Vagina (tissue), 2 donors: ENCODE data around the gene PCSK1N.

Source experiments
- POLR2A ChIP-seq, 2 donors: fragments of 450-650 bp; IDR thresholded peaks; one replicate each; pipeline ENCODE4 v1.6.1; 2017; ENCODE audit warnings: antibody characterized with exemption in 2 of 2, mild to moderate bottlenecking in 2 of 2, moderate library complexity in 2 of 2
- POLR2AphosphoS5 ChIP-seq, 2 donors: sonication (generic); formaldehyde crosslinking; IDR thresholded peaks; one replicate each; pipeline ENCODE4 v1.9.0; 2017; ENCODE audit warnings: antibody characterized with exemption in 2 of 2, mild to moderate bottlenecking in 2 of 2, low read depth in 1 of 2; ENCODE audit not compliant: insufficient read depth in 1 of 2
- TF ChIP-seq, protein P1 (sequence below), 3 experiments: fragments of 450-650 bp in 2 of 3; fragments of 200-600 bp in 1 of 3; sonication (generic) in 1 of 3; IDR thresholded peaks; one replicate each; pipeline ENCODE4 v1.5.1; 2017 to 2019; ENCODE audit warnings: antibody characterized with exemption in 3 of 3, mild to moderate bottlenecking in 2 of 3, moderate library complexity in 2 of 3

DNA sequence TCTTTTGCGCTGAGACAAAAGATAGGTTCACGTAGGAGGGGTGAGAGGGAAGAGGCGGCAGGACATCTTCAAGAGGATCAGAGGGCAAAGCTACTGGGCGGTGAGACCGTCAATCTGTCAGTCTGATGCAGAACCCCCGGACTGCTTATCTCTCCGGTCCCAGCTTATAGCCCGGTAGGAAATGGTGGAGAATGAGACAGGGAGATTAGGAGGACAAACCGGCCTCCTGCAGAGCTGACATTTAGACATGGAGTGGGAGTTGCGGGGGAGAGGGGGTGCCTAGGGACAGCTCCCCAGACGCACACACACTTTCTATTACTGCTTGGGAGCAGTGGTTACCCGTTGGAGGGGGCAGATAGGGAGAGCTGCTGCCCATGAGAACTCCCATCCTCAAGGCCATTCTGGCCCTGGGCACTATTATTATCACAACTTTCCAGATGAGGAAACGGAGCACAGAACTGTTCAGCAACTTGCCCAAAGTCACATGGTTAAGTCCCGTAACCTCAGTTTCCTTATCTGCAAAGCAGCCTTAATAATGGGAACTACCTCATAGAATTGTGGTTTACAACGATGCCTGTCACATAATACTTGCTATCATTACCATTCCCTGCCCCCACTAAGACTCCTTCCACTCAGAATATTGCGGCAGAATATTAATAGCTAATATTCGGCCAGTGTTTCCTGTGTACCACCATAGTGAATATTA, 34.7 kb downstream of the PCSK1N start:
- TF ChIP-seq, protein P1, sequence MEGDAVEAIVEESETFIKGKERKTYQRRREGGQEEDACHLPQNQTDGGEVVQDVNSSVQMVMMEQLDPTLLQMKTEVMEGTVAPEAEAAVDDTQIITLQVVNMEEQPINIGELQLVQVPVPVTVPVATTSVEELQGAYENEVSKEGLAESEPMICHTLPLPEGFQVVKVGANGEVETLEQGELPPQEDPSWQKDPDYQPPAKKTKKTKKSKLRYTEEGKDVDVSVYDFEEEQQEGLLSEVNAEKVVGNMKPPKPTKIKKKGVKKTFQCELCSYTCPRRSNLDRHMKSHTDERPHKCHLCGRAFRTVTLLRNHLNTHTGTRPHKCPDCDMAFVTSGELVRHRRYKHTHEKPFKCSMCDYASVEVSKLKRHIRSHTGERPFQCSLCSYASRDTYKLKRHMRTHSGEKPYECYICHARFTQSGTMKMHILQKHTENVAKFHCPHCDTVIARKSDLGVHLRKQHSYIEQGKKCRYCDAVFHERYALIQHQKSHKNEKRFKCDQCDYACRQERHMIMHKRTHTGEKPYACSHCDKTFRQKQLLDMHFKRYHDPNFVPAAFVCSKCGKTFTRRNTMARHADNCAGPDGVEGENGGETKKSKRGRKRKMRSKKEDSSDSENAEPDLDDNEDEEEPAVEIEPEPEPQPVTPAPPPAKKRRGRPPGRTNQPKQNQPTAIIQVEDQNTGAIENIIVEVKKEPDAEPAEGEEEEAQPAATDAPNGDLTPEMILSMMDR (IDR thresholded peaks at IDR 0.05): no peak
- no peak for TF ChIP-seq POLR2AphosphoS5 (IDR thresholded peaks at IDR 0.05; ENCODE audit: insufficient read depth in 1 of 2, low read depth in 1 of 2)
- TF ChIP-seq POLR2A (IDR thresholded peaks at IDR 0.05): no peak
